HTR-8/SVneo (cell line): ENCODE measurements around the gene FN3KRP.

ENCODE experiments used
- DNase-seq: peaks from one replicate; pipeline ENCODE4 v3.0.0; 2011; ENCODE audit warnings: low spot score, mixed read lengths; ENCODE audit not compliant: insufficient read length
- FAIRE-seq: peaks from 2 replicates; lab custom pipeline; 2011; peaks lifted over from hg19 to GRCh38; lab: Jason Lieb, UNC

The FN3KRP gene, protein sequence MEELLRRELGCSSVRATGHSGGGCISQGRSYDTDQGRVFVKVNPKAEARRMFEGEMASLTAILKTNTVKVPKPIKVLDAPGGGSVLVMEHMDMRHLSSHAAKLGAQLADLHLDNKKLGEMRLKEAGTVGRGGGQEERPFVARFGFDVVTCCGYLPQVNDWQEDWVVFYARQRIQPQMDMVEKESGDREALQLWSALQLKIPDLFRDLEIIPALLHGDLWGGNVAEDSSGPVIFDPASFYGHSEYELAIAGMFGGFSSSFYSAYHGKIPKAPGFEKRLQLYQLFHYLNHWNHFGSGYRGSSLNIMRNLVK

GRCh38 chr17:82716203-82717010 is at the start of gene FN3KRP:
Gene FN3KRP (plus strand): TSS chr17:82716706. CDS start chr17:82716756, 50 bp downstream.
- DNase-seq (peak; percentile 94), FAIRE-seq (peak; percentile 87)

DNA sequence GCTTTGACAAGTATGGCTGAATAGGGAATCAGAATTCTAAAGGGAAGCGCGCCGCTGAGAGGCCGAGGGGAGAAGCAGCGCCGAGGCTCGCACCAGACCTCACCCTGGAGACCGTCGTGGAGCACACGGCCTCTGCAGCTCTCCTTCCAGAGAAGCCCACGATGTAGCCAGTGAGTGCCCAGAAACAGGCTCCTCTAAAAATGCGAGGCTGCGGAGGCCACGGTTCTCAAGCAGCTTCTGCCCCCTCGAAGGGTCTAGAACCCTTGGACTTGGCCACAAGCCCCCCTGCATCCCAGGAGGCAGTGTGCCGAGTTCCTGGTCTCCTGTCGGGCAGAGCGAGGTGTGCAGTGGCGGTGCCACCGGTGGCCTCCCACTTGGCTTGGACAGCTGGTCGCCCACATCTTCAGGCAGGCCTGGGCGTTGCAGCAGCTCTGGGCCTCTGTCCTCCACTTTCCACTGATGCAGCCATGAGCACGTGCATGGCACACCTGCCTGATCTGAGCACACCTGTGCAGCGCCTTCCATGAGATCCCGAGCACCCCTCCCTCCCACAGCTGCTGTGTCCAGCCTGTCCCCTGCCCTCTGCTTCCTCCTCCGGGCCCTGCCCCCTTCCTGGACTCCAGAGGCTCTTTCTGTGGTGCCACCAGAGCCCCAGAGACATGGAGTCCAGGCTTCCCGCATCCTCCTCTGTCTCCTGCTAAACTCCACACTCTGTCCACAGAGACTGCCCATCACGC is 49.4 kb upstream of the FN3KRP start:
- no peak for FAIRE-seq
- no peak for DNase-seq

GRCh38 chr17:82667668-82668000 is 48.9 kb upstream of the FN3KRP start:
- DNase-seq (no peak), FAIRE-seq (no peak)

- DNase-seq (no peak), FAIRE-seq (no peak)
Measured at GRCh38 chr17:82668024-82668630, 48.4 kb upstream of the FN3KRP start.

DNA sequence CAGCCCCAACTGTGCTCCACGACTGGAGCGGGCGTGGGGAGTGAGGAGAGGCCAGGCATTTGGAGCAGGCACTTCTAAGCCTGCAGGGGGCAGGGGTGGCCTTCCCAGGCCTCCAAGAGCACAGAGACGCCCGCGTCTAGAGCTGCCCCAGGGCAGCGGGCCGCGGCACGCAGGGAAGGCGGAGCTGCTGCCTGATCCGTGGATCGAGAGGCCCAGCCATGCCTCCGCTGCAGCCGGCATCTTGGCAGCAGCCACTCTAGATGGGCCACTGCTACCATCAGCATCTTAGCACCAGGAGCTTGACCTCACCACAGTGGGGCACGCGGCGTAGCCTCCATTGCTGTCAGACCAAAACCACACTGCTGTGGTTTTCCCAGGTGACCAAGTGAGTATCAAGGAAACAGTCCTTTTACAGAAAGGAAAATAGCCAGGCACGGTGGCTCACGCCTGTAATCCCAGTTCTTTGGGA is 47.8 kb upstream of the FN3KRP start:
- no peak for FAIRE-seq
- no peak for DNase-seq

GRCh38 chr17:82670661-82671450 is 45.6 kb upstream of the FN3KRP start:
- no peak for FAIRE-seq
- DNase-seq = no peak

GRCh38 chr17:82674656-82675475 is 41.6 kb upstream of the FN3KRP start:
- no peak for FAIRE-seq
- no peak for DNase-seq

- DNase-seq (no peak), FAIRE-seq (no peak)
Measured at GRCh38 chr17:82675476-82676245, 40.8 kb upstream of the FN3KRP start.

DNA sequence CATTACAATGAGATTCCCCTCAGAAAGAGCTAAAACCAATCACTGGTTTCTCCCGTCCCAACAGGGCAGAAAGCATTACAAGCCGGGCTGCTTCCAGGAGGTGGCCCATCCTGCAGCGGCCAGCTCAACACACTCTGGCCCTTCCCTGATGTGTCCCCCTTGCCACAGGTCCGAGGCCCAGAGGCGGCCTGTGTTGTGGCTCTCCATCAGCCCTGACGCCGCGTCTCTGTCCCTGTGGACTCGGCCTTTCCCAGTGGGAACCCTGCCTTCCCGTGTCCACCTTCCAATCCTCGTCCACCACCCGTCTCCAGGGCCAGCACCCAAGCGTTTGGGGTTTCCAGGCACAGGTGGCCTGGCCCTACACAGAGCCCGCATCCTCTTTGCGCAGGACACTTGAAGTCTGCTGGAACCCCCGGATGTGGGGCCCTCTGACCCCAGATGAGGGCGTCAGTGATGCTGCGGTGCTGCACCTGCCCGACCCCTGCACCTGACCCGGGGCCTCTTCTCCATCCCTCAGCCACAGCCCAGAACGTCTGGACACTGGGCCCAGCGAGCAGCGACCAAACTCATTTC is 39.1 kb upstream of the FN3KRP start:
- DNase-seq = no peak
- FAIRE-seq = no peak

- FAIRE-seq (no peak), DNase-seq (no peak)
Measured at GRCh38 chr17:82678265-82678891, 38.1 kb upstream of the FN3KRP start.

DNA sequence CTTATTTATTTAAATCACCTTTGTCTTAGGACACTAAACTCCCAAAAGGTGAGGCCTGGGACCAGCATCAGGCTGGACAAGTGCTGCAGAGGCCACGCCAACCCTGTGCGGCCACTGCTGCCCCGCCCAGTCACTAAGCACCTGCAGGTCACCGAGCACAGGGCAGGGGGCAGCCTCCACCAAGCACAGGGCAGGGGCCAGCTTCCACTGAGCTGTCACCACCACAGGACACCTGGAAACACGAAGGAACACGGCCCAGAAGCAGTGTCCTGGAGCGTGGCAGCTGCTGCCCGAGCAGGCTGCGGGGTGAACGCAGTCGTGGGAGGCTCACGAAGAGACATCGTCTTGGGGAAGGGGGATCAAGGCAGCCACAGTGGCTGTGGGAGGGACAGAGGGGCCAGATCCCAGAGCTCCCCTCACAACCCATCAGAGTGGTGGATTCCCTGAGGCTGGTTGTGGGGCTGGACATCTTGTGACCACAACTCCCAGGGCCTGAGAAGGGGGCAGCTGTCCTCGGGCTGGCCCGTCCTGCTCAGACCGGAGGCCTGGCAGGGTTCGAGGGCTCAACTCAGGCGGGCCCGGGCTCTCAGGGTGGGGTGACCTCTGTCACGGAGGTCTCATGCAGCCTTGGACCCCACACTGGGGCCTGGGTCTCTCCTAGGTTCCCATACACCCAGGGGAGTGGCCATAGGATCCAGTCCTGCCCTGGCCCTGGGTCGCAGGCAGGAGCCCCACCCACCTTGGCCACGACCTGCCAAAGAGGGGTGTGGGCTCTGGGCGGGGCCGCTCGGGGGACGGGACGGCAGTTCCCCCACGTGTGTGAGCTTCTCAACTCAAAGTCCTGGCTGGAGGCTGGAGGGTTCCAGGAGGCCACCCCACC is 36.7 kb upstream of the FN3KRP start:
- no peak for FAIRE-seq
- no peak for DNase-seq

GRCh38 chr17:82681547-82681946 is 35.0 kb upstream of the FN3KRP start:
- FAIRE-seq (no peak), DNase-seq (no peak)

DNA sequence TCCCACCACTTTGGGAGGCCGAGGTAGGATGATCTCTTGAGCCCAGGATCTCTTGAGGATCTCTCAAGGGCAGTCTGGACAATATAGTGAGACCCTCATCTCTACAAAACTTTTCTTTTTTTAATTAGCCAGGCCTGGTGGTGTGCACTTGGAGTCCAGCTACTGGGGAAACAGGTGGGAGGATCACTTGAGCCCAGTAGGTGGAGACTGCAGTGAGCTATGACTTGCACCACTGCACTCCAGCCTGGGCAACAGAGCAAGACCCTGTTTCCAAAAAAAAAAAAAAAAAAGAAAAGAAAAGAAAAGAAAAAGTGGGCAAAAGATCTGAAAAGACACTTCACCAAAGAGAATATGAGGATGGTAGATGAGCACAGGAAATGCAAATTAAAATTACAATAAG is 33.0 kb upstream of the FN3KRP start:
- no peak for FAIRE-seq
- no peak for DNase-seq

GRCh38 chr17:82684228-82684841 is 32.2 kb upstream of the FN3KRP start:
- no peak for FAIRE-seq
- no peak for DNase-seq

GRCh38 chr17:82685291-82685690 is 31.2 kb upstream of the FN3KRP start:
- DNase-seq (no peak), FAIRE-seq (no peak)
